RWPE1 (cell line): ENCODE measurements around the gene BAG3.

ENCODE experiments used
- CTCF ChIA-PET: fragments of 350-600 bp; sonication (Branson Sonifier 250); formaldehyde crosslinking; extraction: SDS; loops from one replicate; lab custom pipeline; 2021; lab: Yijun Ruan, JAX
- POLR2A ChIA-PET: fragments of 400-600 bp; formaldehyde crosslinking; extraction: SDS; loops from one replicate; lab custom pipeline; 2020; ENCODE audit warnings: antibody characterized with exemption; ENCODE audit not compliant: low non-redundant PET; lab: Yijun Ruan, JAX
- DNase-seq: peaks from one replicate; pipeline ENCODE4 v3.0.0; 2012; ENCODE audit warnings: low spot score
- H3K27ac ChIP-seq: fragments of 450-650 bp; 2 replicates; pipeline ENCODE4 v1.5.1; 2017
- CTCF ChIP-seq: fragments of 450-650 bp; conservative IDR thresholded peaks from 2 replicates; pipeline ENCODE4 v1.5.1; 2017; ENCODE audit warnings: low read depth, mild to moderate bottlenecking

BAG3 gene

GRCh38 chr10:119726676-119727261 lies 75.6 kb downstream of the BAG3 start:
- no peak for TF ChIP-seq CTCF
- DNase-seq = no peak

More at GRCh38 chr10:119726676-119727261, 75.6 kb downstream of the BAG3 start:
- ChIA-PET CTCF (interaction anchor here (1.3 to 1.9 kb wide), 3 partner anchors 41 to 133 kb away, joined by 3 to 5 read pairs (median 4); no protein-coding TSS in a partner anchor), POLR2A (interaction anchor here (0.6 to 1.3 kb wide), 5 partner anchors 10 to 146 kb away, joined by 3 to 5 read pairs (median 3); partner anchors contain the start of gene MCMBP)
- peak overlapping the region; percentile 85 for H3K27ac ChIP-seq
